Measurements from ENCODE around the gene TMPRSS13. TPM values are rescaled to one million over a fixed set of nuclear protein-coding genes. Genes with fewer than 3 reads are reported as not detected.

Gene TMPRSS13
- total and polyA plus RNA-seq, 5 donors = 0.07 to 0.11 TPM; not detected in 3

DNA sequence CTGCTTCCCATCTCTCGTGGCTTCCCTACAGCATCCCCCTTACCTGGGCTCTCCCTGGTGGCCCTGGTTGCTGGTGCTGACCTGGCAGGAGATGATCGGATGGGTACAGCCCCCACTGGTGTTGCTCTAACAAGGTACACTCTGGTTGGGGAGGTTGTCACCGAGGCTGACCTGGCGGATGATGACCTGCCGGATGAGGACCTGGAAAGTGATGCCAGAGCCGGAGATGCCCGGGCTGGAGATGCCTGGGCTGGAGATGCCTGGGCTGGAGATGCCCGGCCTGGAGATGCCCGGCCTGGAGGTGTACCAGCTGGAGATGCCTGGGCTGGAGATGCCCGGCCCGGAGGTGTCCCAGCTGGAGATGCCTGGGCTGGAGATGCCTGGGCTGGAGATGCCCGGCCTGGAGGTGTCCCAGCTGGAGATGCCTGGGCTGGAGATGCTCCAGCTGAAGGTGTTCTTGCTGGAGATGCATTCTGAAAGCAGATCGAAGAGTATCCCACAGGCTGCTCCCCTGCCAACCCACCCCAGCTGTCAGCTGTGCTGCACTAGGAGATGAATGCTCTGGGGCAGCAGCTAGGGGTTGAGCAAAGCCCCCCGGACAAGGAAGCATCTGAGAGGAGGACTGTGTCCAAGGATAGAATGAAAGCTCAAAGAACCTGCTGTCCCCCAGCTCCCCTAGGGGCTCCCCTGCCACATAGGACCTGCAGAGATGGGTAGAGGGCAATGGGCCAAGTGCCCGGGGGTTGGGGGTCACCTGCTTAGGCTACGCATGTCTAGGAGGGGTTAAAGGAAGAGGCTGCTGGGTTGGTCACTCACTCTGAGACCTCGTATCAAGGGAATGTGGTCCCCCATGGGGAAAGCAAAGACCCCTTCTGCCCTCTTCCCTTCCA lies 10.6 kb downstream of the TMPRSS13 start:
- Histone ChIP-seq H3K4me3 (ENCODE audit: low read length) (no peak overlapping the region), H3K27ac (ENCODE audit: low read length) (no peak overlapping the region), H3K27me3 (ENCODE audit: control insufficient read depth, insufficient read depth) (no peaks in the 10 kb centered on the region), H3K4me1 (ENCODE audit: control insufficient read depth, insufficient read depth, low read length) (no peaks in the 10 kb centered on the region), H3K9me3 (ENCODE audit: control insufficient read depth, low read length) (no peaks in the 10 kb centered on the region)
- ATAC-seq (no peak), DNase-seq (no peak)
- intact Hi-C loops (cut with DNase I) = no loop called here
- WGBS = 91% methylated on average over 17 of the region's 17 CpGs

DNA sequence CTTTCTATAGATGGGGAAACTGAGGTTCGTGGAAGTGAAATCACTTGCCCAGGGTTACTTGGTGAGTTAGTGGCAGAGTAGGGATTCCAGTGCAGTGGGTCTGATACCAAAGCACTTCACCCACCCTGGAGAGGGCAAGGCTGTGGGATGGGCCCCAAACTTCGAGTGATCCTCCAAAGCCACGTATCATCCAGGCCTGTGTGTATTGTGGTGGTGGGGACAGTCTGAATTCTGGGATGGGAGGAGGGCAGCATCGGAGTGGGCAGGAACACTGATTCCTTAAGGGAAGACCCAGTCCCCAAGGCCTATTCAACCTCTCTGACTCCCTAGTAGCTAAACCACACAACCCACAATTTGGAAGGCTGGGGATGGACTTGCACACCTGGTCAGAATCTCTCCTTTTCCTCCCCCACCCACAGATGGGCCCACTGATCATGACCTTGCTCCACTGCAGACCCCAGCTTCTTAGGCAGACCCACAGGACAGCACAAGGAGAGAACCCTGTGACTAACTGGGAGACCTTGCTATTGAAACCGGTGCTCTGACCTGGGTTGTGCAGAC lies 11.5 kb downstream of the TMPRSS13 start:
- ATAC-seq = no peak
- intact Hi-C loops (cut with DNase I) = no loop called here
- 96% methylated on average over 5 of the region's 5 CpGs for WGBS
- Histone ChIP-seq H3K27me3 (ENCODE audit: control insufficient read depth, insufficient read depth) (no peaks in the 10 kb centered on the region), H3K4me1 (ENCODE audit: control insufficient read depth, insufficient read depth, low read length) (no peaks in the 10 kb centered on the region), H3K9me3 (ENCODE audit: control insufficient read depth, low read length) (no peaks in the 10 kb centered on the region), H3K4me3 (ENCODE audit: low read length) (no peak overlapping the region), H3K27ac (ENCODE audit: low read length) (no peak overlapping the region)
- DNase-seq = no peak

DNA sequence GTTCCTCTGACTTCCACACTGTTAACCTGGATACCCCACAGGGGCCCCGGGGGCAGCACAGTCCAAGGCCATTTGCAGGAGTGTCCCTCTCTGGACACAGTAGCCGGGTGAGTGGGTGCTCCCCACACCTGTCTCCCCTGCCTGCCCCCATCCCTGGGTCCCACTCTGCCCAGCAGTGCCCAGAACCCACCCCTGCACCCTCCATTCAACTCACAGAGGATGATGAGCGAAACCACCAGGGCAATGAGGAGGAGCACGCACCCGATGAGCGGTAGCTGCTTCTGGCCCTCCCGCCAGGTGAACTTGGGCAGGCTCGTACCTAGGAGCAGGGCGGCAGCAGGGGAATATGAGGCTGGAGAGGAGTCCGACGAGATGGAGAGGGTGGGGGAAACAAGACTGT lies 12.2 kb downstream of the TMPRSS13 start:
- Histone ChIP-seq H3K27me3 (ENCODE audit: control insufficient read depth, insufficient read depth) (no peaks in the 10 kb centered on the region), H3K27ac (ENCODE audit: low read length) (no peak overlapping the region), H3K9me3 (ENCODE audit: control insufficient read depth, low read length) (no peaks in the 10 kb centered on the region), H3K4me1 (ENCODE audit: control insufficient read depth, insufficient read depth, low read length) (no peaks in the 10 kb centered on the region), H3K4me3 (ENCODE audit: low read length) (no peak overlapping the region)
- intact Hi-C loops (cut with DNase I) = no loop called here
- DNase-seq (no peak), ATAC-seq (no peak)
- WGBS = 95% methylated on average over 11 of the region's 11 CpGs

DNA sequence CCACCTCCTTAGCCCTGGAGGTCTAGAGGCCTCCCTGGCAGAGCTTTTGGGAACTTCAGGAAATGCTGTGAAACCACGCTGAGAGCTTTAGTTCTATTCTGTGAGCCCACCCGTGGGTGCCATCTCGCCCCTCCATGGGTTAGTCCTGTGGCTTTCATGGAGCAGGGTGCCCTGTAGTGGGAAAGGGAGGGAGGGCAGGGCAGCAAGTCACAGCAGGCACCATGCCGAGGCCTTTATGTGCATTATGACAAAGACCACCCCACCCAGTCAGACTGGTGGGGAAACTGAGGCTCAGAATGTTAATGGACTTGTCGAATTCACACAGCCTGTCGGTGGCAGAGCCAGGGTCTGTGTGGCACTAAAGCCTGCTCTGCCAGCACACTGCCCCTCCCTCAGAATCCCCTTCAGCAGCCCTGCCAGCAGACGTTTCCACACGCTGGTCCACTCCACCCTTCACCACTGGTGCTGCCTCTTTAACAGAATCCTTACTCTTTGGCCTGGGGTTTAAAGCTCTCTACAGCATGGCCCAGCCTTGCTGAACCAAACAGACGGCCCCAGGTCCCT lies 13.4 kb downstream of the TMPRSS13 start:
- H3K27ac ChIP-seq (ENCODE audit: low read length) = no peak overlapping the region
- no peaks in the 10 kb centered on the region for H3K27me3 ChIP-seq (ENCODE audit: control insufficient read depth, insufficient read depth)
- no peak for ATAC-seq
- intact Hi-C loops (cut with DNase I) = no loop called here
- H3K4me3 ChIP-seq (ENCODE audit: low read length) = no peak overlapping the region
- no peaks in the 10 kb centered on the region for H3K9me3 ChIP-seq (ENCODE audit: control insufficient read depth, low read length)
- 86% methylated on average over 9 of the region's 9 CpGs for WGBS
- H3K4me1 ChIP-seq (ENCODE audit: control insufficient read depth, insufficient read depth, low read length) = no peaks in the 10 kb centered on the region
- DNase-seq = no peak

DNA sequence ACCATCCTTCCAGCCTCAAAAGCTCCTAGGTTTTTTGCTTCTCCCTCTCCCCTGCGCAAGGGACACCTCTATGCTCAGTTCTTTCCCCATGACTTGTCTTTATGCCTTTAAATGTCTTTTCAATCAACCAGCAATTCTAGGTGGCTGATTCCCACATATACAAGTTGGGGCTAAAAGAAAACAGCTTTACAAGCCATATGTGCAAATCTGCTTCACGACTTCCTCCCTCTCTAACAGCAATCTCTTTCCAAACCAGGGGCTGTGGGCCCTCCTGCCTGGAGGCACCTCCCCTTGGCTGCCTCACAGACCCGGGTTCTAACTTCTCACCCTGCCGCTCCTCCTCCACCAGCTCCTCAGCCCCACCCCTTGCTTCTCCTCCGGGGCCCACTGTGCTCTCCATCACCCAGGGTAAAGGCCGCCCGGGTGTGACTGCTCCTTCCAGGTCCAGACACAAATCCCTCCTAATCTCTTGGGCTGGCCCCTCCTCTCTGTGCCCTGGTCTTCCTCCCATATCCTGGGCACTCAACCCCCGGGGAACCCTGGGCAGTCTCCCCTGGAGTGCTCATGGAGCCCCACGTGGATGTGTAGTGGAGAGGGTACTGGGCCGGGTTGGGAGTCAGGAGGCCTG lies 14.1 kb downstream of the TMPRSS13 start:
- H3K4me1 ChIP-seq (ENCODE audit: control insufficient read depth, insufficient read depth, low read length) = no peaks in the 10 kb centered on the region
- WGBS = 67% methylated on average over 10 of the region's 10 CpGs
- no peak overlapping the region for H3K27ac ChIP-seq (ENCODE audit: low read length)
- H3K4me3 ChIP-seq (ENCODE audit: low read length) = no peak overlapping the region
- intact Hi-C loops (cut with DNase I) = no loop called here
- no peaks in the 10 kb centered on the region for H3K27me3 ChIP-seq (ENCODE audit: control insufficient read depth, insufficient read depth)
- DNase-seq (peak in 1 of 3 donors; percentile 50), ATAC-seq (no peak)
- H3K9me3 ChIP-seq (ENCODE audit: control insufficient read depth, low read length) = no peaks in the 10 kb centered on the region

DNA sequence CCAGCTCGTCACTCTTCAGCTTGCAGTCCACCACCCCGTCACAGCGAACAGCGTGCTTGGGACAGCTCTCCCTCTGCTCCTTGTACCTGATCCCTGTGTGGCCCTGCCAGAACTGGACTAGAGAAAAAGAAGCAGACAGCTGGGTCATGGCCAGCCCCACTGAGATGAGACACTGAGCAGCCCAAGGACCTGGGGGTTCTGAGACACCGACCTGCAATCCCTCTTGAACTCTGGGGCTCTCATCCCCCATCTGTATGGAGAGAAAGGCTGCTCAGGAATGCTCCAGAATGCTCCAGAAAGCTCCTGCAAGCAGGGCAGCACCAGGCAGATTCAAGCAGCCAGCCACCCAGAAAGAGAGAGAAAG lies 14.8 kb downstream of the TMPRSS13 start:
- WGBS = 93% methylated on average over 5 of the region's 5 CpGs
- DNase-seq (peak in 1 of 3 donors; percentile 40), ATAC-seq (no peak)
- intact Hi-C loops (cut with DNase I) = no loop called here
- no peaks in the 10 kb centered on the region for H3K27me3 ChIP-seq (ENCODE audit: control insufficient read depth, insufficient read depth)
- H3K4me3 ChIP-seq (ENCODE audit: low read length) = no peak overlapping the region
- no peaks in the 10 kb centered on the region for H3K9me3 ChIP-seq (ENCODE audit: control insufficient read depth, low read length)
- H3K4me1 ChIP-seq (ENCODE audit: control insufficient read depth, insufficient read depth, low read length) = no peaks in the 10 kb centered on the region
- H3K27ac ChIP-seq (ENCODE audit: low read length) = no peak overlapping the region

DNA sequence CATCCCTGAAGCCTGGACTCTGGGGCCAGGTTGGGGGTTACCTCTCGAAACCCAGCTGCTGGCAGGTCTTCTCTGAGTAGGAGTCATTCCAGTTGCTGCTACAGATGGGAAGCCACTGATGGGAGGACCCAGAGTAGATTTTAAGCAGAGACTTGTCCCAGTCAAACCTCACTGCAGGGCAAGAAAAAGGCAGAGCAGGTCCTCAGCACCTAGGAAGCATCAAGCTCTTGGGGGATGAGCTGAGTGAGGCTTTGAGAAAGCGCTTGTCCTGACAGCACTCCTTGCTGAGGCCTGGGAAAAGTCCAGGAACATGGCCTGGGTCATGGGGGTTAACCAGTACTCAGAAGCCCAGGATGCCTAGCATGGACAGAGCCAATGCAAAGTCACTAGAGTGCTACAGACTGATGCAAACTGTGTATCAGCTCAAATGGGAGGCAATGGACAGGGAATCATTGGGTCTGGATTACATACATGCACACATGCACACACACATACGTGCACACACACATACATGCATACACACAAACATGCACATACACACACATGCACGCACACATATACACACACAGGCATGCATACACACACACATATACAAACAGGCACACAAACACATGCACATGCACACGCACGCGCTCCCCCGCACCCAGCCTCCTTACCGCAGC lies 15.3 kb downstream of the TMPRSS13 start:
- no peak for ATAC-seq
- no peak for DNase-seq
- Histone ChIP-seq H3K27me3 (ENCODE audit: control insufficient read depth, insufficient read depth) (no peaks in the 10 kb centered on the region), H3K4me1 (ENCODE audit: control insufficient read depth, insufficient read depth, low read length) (no peaks in the 10 kb centered on the region), H3K9me3 (ENCODE audit: control insufficient read depth, low read length) (no peaks in the 10 kb centered on the region), H3K27ac (ENCODE audit: low read length) (no peak overlapping the region), H3K4me3 (ENCODE audit: low read length) (no peak overlapping the region)
- intact Hi-C loops (cut with DNase I) = no loop called here
- 95% methylated on average over 9 of the region's 9 CpGs for WGBS

DNA sequence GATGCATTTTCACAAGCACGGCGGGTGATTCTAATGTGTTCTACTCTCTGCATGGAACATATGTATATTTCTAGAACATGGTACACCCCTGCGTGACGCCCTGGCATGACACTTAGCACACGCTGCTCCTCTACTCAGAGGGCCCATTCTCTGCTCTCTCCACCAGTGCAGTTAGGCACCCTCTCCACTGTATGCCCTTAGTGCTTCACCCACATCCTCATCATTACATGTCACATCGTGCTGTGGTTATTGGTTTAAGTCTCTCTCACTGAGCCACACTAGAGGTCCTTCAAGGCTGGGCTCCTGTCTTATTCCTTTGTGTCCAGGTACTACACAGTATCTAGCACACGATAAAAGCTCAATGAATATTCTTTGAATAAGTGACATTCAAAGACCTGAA lies 16.7 kb downstream of the TMPRSS13 start:
- intact Hi-C loops (cut with DNase I) = no loop called here
- Histone ChIP-seq H3K4me3 (ENCODE audit: low read length) (no peak overlapping the region), H3K4me1 (ENCODE audit: control insufficient read depth, insufficient read depth, low read length) (no peaks in the 10 kb centered on the region), H3K9me3 (ENCODE audit: control insufficient read depth, low read length) (no peaks in the 10 kb centered on the region), H3K27me3 (ENCODE audit: control insufficient read depth, insufficient read depth) (no peaks in the 10 kb centered on the region), H3K27ac (ENCODE audit: low read length) (no peak overlapping the region)
- ATAC-seq (no peak), DNase-seq (no peak)
- 95% methylated on average over 7 of the region's 7 CpGs for WGBS

DNA sequence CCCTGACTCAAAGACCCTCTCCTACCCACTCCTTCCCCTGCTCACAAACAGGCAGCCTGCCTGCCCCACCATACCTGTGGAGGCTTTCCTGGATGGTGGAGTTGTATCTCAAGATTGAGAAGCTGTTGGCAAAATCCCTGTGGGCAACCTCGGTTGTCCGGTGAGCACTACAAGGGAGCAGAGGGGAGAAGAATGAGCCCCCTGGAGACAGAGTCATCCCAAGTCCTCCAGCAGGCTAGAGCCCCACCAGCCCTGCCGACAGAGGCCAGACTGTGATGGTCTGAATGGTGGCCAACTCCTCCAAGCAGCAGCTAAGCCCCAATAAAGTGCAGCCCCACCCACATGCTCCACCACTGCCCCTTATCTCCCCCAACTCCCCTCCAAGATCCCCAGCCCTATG lies 17.5 kb downstream of the TMPRSS13 start:
- Histone ChIP-seq H3K27ac (ENCODE audit: low read length) (no peak overlapping the region), H3K4me1 (ENCODE audit: control insufficient read depth, insufficient read depth, low read length) (no peaks in the 10 kb centered on the region), H3K4me3 (ENCODE audit: low read length) (no peak overlapping the region), H3K27me3 (ENCODE audit: control insufficient read depth, insufficient read depth) (no peaks in the 10 kb centered on the region), H3K9me3 (ENCODE audit: control insufficient read depth, low read length) (no peaks in the 10 kb centered on the region)
- no peak for DNase-seq
- WGBS = 79% methylated on average over 3 of the region's 3 CpGs
- intact Hi-C loops (cut with DNase I) = no loop called here
- ATAC-seq = no peak

DNA sequence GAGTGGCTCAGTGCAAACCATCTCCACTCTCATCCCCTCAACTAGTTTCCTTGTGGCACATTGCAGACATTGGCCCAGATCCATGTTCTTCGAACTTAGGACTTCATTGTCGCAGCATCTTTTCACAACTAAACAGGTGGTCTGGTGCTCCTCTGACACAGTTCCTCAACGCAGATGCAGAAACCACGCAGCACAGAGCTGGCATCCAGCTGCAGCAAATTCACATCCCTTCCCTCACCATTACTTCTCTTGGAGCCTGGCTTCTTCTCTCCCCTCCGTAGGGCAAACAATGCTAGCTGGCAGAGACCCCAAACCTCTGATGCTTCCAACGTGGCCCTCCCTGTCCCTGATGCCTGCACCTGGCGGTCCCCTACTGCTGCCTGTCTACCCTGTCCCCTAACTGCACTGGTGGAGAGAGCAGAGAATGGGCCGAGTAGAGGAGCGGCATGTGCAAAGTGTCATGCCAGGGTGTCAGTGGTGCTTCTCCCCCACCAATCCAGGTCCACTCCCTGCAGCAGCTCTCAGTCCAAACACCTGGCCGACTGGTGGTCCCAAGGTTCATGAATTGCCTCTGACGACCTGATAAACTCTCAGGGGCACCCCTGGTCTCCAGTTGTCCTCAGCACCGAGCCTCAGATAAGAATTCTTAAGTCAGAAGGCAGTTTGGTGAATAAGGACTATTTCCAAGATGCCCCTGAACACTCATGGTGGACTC lies 18.1 kb downstream of the TMPRSS13 start:
- Histone ChIP-seq H3K27me3 (ENCODE audit: control insufficient read depth, insufficient read depth) (no peaks in the 10 kb centered on the region), H3K4me3 (ENCODE audit: low read length) (no peak overlapping the region), H3K27ac (ENCODE audit: low read length) (no peak overlapping the region), H3K9me3 (ENCODE audit: control insufficient read depth, low read length) (no peaks in the 10 kb centered on the region), H3K4me1 (ENCODE audit: control insufficient read depth, insufficient read depth, low read length) (no peaks in the 10 kb centered on the region)
- intact Hi-C loops (cut with DNase I) = no loop called here
- WGBS = 77% methylated on average over 12 of the region's 12 CpGs
- DNase-seq (peak in 1 of 3 donors; percentile 2), ATAC-seq (no peak)

Data from right cardiac atrium (tissue), 5 donors.